Loucy (cell line): Measurements from ENCODE around the gene PRRC2B.
"Not testable (repeated sequence)": the region's sequence is repeated elsewhere in the genome, so short reads cannot be mapped to it uniquely, and the experiment has no call there.

Experiments used
- H2AFZ ChIP-seq: fragments of 200-600 bp; sonication (generic); 2 replicates; pipeline ENCODE4 v1.6.0; 2016; ENCODE audit warnings: antibody characterized with exemption, mild to moderate bottlenecking, low read length, moderate library complexity
- H3F3A ChIP-seq: fragments of 200-600 bp; 2 replicates; pipeline ENCODE4 v1.6.0; 2016; ENCODE audit warnings: antibody characterized with exemption, low read depth, mild to moderate bottlenecking
- H3K27me3 ChIP-seq: fragments of 200-600 bp; sonication (generic); 2 replicates; pipeline ENCODE4 v1.6.1; 2014; ENCODE audit warnings: low read length, mild to moderate bottlenecking; ENCODE audit not compliant: insufficient read depth, poor library complexity, severe bottlenecking
- H3K36me3 ChIP-seq: fragments of 200-600 bp; sonication (generic); 2 replicates; pipeline ENCODE4 v1.6.1; 2016; ENCODE audit warnings: low read length; ENCODE audit not compliant: insufficient read depth
- H3K4me1 ChIP-seq: fragments of 200-600 bp; sonication (generic); 2 replicates; pipeline ENCODE4 v1.5.1; 2014; ENCODE audit warnings: low read length, mild to moderate bottlenecking; ENCODE audit not compliant: insufficient read depth, poor library complexity, severe bottlenecking
- H3K4me2 ChIP-seq: fragments of 200-600 bp; sonication (generic); 2 replicates; pipeline ENCODE4 v1.6.0; 2014; ENCODE audit warnings: antibody characterized with exemption, low read length, low read depth, mild to moderate bottlenecking; ENCODE audit not compliant: poor library complexity, severe bottlenecking
- H3K4me3 ChIP-seq: fragments of 200-600 bp; sonication (generic); 2 replicates; pipeline ENCODE4 v1.5.1; 2014; ENCODE audit warnings: low read length, mild to moderate bottlenecking, mixed read lengths; ENCODE audit not compliant: poor library complexity, severe bottlenecking
- H3K79me2 ChIP-seq: fragments of 200-600 bp; sonication (generic); 2 replicates; pipeline ENCODE4 v1.6.1; 2014; ENCODE audit warnings: low read length; ENCODE audit not compliant: insufficient read depth
- H3K9ac ChIP-seq: fragments of 200-600 bp; sonication (generic); 2 replicates; pipeline ENCODE4 v1.6.0; 2014; ENCODE audit warnings: mild to moderate bottlenecking, low read depth, low read length, moderate library complexity; ENCODE audit not compliant: poor library complexity, severe bottlenecking
- H3K9me2 ChIP-seq: fragments of 200-600 bp; sonication (generic); replicated peaks from 2 replicates; pipeline ENCODE4 v1.6.1; 2016; ENCODE audit warnings: low read depth, low read length, mixed read lengths
- H3K9me3 ChIP-seq: fragments of 200-600 bp; sonication (generic); 2 replicates; pipeline ENCODE4 v1.6.1; 2014; ENCODE audit warnings: mild to moderate bottlenecking, antibody characterized with exemption, low read length, low read depth; ENCODE audit not compliant: insufficient read depth
- H4K20me1 ChIP-seq: fragments of 200-600 bp; sonication (generic); 2 replicates; pipeline ENCODE4 v1.6.0; 2014; ENCODE audit warnings: antibody characterized with exemption, low read length, mild to moderate bottlenecking; ENCODE audit not compliant: insufficient read depth, poor library complexity, severe bottlenecking
- EZH2phosphoT487 ChIP-seq: fragments of 200-600 bp; IDR thresholded peaks from 2 replicates; pipeline ENCODE4 v1.6.1; 2018; ENCODE audit warnings: antibody characterized with exemption, mild to moderate bottlenecking, moderate library complexity, borderline replicate concordance
- TF ChIP-seq, protein P1 (sequence below): fragments of 200-600 bp; sonication (generic); conservative IDR thresholded peaks from 2 replicates; pipeline ENCODE4 v1.5.1; 2014; ENCODE audit warnings: mild to moderate bottlenecking, antibody characterized with exemption, low read length

Gene PRRC2B

DNA sequence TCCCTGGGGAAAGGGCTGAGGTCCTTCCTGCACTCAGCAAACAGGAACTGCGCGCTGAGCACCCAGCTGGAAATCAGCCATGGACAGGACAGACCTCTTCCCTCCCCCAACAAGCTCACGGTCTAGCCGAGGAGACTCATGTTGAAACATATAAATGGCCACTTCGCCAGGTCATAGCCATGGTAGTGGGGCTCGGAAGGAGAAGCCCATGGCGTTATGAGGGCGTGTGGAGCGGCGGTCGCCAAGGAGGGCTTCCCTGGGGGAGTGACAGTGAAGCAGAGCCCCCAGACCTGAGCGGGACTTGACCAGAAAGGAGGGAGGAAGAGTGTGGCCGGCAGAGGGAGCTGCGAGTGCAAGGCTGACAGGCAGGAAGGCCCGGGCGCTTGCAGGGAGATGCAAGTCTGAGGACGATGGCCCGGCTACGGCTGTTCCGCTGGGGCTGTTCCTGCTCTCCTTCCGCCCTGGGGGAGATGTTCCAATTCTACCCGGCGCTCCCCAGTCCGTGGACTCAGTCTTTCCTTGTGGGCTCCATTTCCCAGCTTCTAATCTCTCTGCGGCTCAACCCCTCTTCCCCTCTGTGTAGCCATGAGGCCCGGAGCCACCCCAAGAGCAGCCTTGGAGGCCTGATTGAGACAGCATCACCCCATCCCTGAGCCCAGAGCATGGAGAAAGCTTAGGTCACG lies 43.9 kb upstream of the PRRC2B start:
- H3K9me2 ChIP-seq = no peaks in the 10 kb centered on the region
- H3K27me3 ChIP-seq = no peaks in the 10 kb centered on the region
- peak overlapping the region; percentile 42 for H3K4me3 ChIP-seq
- no peaks in the 10 kb centered on the region for H3K79me2 ChIP-seq
- peak overlapping the region; percentile 63 for H3K4me2 ChIP-seq
- no peaks in the 10 kb centered on the region for H3K36me3 ChIP-seq
- H4K20me1 ChIP-seq = no peaks in the 10 kb centered on the region
- H3F3A ChIP-seq = no peaks in the 10 kb centered on the region; the same call in 1 of the 2 replicates
- peak overlapping the region; percentile 100 for H2AFZ ChIP-seq
- no peak overlapping the region for H3K9ac ChIP-seq
- no peak for TF ChIP-seq EZH2phosphoT487
- TF ChIP-seq, protein P1, sequence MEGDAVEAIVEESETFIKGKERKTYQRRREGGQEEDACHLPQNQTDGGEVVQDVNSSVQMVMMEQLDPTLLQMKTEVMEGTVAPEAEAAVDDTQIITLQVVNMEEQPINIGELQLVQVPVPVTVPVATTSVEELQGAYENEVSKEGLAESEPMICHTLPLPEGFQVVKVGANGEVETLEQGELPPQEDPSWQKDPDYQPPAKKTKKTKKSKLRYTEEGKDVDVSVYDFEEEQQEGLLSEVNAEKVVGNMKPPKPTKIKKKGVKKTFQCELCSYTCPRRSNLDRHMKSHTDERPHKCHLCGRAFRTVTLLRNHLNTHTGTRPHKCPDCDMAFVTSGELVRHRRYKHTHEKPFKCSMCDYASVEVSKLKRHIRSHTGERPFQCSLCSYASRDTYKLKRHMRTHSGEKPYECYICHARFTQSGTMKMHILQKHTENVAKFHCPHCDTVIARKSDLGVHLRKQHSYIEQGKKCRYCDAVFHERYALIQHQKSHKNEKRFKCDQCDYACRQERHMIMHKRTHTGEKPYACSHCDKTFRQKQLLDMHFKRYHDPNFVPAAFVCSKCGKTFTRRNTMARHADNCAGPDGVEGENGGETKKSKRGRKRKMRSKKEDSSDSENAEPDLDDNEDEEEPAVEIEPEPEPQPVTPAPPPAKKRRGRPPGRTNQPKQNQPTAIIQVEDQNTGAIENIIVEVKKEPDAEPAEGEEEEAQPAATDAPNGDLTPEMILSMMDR = peak; percentile 78
- no peaks in the 10 kb centered on the region for H3K9me3 ChIP-seq
- peaks cover 8% of the 10 kb centered on the region for H3K4me1 ChIP-seq

DNA sequence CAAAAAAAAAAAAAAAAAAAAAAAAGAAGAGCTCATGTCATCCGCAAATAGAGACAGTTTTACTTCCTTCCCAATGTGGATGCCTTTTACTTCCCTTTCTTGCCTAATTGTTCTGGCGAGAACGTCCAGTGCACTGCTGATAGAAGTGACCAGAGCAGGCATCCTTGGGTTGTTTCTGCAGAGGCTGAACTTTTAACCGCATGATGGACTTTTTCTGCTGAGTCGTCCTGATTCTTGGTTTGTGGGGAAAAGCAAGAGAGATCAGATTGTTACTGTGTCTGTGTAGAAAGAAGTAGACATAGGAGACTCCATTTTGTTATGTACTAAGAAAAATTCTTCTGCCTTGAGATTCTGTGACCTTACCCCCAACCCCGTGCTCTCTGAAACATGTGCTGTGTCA lies 37.4 kb upstream of the PRRC2B start:
- H3K9ac ChIP-seq, H3K4me3 ChIP-seq, H3K9me2 ChIP-seq, H3K4me2 ChIP-seq, H2AFZ ChIP-seq, H3K27me3 ChIP-seq, H3K9me3 ChIP-seq, H3F3A ChIP-seq, H4K20me1 ChIP-seq, H3K36me3 ChIP-seq, H3K79me2 ChIP-seq: not testable (repeated sequence)
- H3K4me1 ChIP-seq = peaks cover 25% of the 10 kb centered on the region

DNA sequence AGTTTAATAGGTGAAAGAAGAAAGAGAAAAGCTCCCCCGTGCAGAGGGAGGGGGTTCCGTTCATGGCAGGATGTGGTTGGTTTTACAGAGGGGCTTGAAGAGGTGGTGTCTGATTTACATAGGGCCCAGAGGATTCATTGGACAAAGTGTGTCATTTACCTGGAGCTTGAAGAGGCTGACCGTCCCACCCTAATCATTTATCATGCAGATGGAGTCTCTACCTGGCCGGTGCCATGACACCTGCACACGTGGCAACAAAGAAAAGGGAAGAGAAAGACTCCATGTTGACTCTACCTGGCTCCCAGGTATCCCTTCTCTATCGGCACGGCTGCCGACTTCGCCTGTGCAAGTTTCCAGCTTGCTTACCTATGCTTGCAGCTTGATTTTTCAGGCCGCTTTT lies 35.3 kb upstream of the PRRC2B start:
- H3K27me3 ChIP-seq = no peaks in the 10 kb centered on the region
- no peaks in the 10 kb centered on the region for H3K9me2 ChIP-seq
- H3K9me3 ChIP-seq = no peaks in the 10 kb centered on the region
- H3F3A ChIP-seq = no peaks in the 10 kb centered on the region; the same call in none of the 2 replicates
- no peak overlapping the region for H3K9ac ChIP-seq
- H3K4me1 ChIP-seq = peaks cover 29% of the 10 kb centered on the region
- H3K4me2 ChIP-seq = peak overlapping the region; percentile 80
- no peaks in the 10 kb centered on the region for H4K20me1 ChIP-seq
- H3K4me3 ChIP-seq = peak overlapping the region; percentile 61
- TF ChIP-seq, protein P1 = no peak
- TF ChIP-seq EZH2phosphoT487 = no peak
- H2AFZ ChIP-seq = no peak overlapping the region
- H3K36me3 ChIP-seq = no peaks in the 10 kb centered on the region
- H3K79me2 ChIP-seq = no peaks in the 10 kb centered on the region

DNA sequence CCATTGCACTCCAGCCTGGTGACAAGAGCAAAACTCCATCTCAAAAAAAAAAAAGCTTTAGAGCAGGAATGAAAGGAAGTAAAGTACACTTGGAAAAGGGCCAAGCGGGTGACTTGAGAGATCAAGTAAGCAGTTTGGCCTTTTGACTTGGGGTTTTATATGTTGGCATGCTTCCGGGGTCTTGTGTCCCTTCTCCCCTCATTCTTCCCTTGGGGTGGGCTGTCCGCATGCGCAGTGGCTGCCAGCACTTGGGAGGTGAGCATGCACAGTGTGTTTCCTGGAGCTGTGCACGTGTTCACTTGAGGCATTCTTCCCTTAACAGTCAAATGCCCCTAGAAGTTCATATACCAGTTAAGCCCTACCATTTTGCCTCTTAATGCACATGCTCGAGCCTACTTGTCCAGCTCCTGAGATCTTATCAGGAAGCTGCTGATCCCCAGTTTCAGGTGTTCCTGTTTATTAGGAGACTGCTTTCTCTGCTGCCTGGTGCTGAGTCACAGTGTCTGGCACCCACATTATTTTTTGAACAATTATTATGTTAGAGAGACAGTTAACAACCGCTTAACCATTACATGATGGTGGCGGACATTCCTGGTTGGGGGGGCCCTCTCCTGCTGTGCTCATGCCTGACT lies 32.6 kb upstream of the PRRC2B start:
- TF ChIP-seq EZH2phosphoT487 = no peak
- TF ChIP-seq, protein P1 = no peak
- Histone ChIP-seq H4K20me1 (no peaks in the 10 kb centered on the region), H3K9me2 (no peaks in the 10 kb centered on the region), H3K27me3 (no peaks in the 10 kb centered on the region), H2AFZ (peak overlapping the region; percentile 66), H3F3A (no peaks in the 10 kb centered on the region; the same call in none of the 2 replicates), H3K9ac (no peak overlapping the region), H3K4me2 (peak overlapping the region; percentile 19), H3K36me3 (no peaks in the 10 kb centered on the region), H3K79me2 (no peaks in the 10 kb centered on the region), H3K9me3 (no peaks in the 10 kb centered on the region), H3K4me3 (no peak overlapping the region), H3K4me1 (peaks cover 29% of the 10 kb centered on the region)
